GM21825 (cell line): ENCODE data around the gene MEN1.
A peak's percentile ranks its signal among the peaks of the same experiment; 100 is the strongest.

Experiments
- ATAC-seq: cut with Tn5 transposase; IDR thresholded peaks from one replicate; pipeline ENCODE4 v1.9.1; 2021; ENCODE audit warnings: mild to moderate bottlenecking, moderate library complexity; ENCODE audit not compliant: unreplicated experiment

The MEN1 gene

DNA sequence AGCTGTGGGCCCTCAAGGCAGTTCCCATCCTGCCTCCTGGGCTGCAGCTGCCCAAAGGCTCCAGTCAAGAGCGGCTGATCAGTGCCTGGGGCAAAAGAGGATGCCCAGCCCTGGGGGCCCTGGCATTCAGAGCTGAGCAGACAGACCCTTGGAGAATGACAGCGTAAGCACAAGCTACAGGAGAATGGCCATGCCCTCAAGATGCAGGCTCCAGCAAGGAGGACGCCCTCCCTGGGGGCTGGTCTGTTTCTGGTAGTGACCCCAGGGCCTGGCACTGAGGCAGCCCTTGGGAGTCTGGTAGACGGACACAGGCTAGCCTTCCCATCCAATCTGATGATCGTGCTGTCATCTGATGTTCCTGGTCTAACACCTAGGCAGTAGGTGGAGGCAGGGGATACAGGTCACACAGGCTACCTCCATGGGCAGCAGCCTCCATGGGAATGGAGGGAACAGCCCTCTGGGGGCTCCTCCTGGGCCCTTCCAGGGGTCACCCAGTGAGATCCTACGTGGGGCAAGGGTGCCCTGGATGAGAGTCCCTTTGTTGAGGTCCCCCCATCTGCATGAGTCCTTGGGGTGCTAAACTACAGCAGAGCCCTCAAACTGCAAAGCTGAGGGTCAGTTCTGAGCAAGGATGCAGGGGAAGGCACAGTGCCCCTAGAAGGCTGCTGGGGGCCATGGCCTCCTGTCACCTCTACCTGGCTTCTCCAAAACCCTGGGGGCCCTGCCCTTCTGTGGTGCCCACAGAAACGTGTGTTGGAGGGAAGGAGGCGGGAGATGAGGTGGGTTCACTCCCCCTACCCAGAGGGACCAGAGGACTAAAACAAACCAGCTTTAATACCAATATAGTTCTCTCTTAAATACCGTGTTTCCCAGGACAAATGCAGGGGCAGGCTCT is 21.8 kb downstream of the MEN1 start:
- ATAC-seq, result no peak

DNA sequence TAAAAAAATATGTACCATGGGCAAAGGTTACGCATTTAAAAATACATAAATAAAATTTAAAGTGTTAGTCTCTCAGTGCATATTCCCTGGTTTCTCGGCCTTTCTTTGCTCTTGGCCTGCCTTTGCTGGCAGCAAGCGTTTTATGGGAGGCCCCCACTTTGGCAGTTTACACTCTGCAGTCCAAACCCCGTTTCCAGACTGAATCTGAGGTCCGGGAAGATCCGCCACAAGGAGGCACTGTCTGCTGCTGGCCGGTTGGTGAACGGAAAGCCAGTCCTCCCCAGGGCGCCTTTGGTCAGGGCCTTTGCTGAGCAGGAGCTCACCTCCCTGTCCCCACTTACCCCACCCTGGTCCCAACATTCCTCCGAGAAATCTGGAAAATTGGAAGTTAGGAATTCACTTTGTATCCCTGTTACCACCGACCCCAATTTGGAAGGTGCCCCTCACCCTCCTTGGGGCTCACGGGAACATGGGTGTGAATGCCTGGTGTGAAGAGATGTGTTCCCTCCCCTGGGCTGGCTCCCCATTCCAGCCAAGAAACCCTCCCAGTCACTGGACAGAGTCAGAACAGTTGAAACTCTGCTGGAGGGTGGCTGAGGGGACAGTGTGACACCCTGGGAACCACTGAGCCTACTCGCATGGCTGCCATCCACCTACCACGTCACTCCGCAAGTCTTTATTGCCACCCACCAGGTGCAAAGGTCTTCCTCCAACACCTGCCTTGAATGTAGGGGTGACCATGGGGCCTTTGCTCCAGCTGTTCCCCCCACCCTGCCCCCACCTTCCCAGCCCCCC is 22.6 kb downstream of the MEN1 start:
- no peak for ATAC-seq

DNA sequence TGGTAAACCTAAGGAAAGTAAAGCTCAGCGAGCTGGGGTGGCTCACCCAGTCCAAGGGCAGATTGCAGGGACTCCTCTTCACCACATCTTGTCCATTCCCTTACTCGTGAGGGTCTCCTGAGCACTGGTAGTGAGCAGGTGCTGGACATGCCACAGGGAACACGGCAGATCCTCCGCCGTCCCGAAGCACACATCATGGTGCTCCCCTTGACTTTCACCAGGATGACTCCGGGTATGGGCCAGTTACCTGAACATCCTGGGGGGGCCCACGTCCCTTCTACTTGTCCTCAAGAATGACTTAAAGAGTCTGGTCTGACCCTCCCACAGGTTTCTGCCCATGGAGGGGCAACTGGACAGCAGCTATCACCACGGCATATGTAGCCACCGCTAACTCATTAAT is 24.0 kb downstream of the MEN1 start:
- no peak for ATAC-seq

DNA sequence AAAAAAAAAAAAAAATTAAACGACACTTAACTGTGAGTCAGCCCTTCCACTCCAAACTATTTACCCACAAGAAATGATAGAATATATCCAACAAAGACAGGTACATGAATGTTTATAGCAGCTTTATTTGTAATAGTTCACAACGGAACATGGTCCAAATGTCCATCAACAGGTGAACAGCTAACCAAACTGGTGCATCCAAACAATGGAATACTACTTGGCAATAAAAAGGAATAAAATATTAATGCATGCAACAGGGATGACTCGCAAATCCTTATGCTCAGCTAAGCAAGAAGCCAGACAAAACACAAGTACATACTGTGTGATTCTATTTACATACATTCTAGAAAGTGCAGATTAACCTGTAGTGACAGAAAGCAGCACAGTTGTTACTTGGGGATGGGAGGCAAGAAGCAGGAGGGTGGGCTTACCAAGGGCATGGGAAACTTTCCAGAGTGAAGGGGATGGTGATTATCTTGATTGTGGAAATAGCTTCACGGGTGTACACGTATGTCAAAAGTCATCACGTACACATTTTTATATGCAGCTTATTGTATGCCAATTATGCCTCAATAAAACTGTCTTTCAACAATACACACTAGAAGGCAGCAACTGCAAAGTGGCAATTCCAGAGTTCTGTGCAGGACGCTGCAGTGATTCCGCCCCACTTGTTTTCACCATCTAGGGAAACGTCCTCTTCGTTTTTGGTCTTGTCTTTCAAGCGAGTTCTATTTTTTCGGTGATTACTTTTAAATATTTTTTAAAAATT is 25.4 kb downstream of the MEN1 start:
- no peak for ATAC-seq

DNA sequence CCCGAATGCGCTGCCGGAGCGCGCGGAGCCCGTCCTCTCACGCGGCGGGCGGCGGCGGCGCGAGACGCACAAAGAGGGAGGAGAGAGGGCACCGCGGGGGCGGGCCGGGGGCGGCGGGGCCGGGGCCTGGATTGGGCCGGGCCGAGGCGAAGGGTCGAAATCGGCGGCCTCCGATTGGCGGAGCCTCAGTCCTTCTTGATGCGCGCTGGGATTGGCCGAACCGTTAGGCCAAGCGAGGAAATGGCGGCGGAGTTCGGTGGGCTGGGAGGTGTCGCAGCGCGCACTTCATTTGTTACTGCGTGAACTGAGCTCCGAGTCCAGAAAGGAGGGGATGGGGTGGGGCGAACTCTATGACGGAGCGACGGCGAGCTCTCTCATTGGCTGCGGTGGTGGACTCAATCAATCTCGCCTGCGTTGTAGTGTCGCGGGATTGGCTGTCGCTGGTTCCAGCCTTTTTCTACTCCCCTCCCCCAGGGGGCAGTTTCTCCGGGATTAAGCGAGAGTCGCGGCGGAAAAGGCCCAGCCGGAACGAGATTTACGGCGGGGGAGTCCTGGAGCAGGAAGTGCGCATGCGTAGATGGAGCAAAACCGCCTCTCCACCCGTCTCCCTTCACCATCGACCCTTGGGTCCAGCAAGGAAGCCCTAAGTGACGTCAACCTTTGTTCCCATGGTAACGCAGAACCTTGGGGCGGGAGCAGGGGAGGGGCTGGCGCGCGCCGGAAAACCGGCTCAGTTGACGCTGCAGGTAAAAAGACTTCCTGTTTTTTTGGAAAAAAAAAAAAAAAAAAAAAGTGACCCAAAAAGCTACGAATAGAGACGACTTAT is 31.7 kb downstream of the MEN1 start, which contains the start of gene SF1:
TSS of gene SF1 (minus strand) at position 70 of the 826 bp plus-strand sequence. CDS start 150 bp downstream, outside the sequence.
- ATAC-seq, result peak; percentile 75

DNA sequence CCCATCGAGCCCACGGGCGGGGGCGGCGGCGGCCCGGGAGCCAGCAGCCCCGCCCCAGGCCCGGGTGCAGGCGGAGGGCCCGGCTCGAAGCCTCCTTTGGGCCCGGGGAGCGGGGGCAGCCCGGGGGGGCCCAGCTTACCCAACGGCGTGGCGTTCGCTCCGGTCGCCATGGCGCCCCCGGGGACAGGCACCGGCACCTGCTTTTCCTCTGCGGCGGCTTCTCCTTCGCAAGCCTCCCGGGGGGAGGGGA is 32.2 kb downstream of the MEN1 start:
- no peak for ATAC-seq

DNA sequence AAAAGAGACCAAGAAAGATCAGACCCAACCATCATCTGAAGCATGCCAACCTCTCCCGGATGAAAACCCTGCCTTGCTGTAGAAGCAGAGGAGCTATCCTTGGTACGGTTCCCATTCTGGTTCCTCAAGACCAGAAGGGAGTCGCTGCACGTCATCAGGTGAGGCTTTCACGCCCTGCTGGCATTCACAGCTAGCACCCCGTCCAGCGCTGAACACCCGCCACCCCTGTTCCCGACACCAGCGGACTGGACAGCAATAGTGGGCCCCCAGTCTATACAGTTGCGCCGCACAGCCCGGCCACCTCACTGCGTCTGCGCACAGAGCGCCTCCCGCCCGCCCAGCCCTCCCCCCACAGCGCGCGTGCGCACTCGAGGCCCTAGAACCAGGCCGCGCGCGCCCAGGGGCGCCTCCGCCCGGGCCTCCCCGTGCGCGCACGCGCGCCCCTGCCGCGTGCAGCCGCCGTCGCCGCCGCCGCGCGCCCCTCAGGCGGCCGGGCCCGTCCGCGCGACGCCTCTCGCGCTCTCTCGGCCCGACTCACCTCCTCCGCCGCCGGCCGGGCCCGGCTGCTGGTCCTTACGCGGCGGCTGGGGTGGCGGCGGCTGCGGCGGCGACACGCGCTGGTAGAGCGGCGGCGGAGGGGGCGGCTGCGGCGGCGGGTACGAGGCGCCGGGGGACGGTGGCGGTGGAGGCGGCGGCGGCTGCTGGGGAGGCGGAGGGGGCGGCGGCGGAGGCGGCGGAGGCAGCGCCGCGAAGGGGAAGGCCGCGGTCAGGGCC is 32.7 kb downstream of the MEN1 start:
- ATAC-seq, result peak; percentile 21

DNA sequence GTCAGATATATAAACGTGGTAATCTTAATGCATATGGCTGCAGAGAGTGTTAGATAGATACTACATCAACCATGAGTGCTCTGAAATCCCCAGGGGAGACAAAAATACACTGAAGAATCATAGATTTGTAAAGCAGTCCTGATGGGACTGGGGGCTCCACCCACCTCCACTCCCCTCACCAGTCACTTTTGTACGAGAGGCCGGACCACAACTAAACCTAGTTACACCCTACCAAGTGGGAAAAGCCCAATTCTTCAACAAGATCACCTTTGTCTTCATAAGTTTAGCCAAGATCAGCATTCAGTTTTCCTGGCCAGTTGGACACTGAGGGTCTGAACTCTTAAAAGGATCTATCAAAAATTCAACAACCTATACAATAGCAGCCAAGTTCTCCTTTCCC is 33.5 kb downstream of the MEN1 start:
- ATAC-seq, result no peak

DNA sequence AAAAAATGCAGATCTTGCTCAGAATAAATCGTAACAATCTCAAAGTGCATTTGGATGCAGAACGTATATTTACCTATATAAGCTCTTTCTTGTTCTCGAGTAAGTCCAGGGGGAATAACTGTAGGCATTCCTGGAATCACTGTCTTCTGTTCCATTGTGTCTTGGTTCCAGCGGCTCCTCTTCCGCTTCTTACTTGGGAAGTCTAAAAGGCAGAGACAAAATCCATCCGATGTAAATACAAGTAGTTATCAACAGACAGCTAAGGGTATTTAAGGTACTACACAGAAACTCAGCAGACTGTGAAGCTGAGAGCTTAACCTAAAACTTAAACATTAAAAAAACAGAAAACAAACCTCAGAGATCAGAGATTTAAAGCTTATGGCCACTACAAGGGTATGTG is 33.9 kb downstream of the MEN1 start:
- no peak for ATAC-seq

DNA sequence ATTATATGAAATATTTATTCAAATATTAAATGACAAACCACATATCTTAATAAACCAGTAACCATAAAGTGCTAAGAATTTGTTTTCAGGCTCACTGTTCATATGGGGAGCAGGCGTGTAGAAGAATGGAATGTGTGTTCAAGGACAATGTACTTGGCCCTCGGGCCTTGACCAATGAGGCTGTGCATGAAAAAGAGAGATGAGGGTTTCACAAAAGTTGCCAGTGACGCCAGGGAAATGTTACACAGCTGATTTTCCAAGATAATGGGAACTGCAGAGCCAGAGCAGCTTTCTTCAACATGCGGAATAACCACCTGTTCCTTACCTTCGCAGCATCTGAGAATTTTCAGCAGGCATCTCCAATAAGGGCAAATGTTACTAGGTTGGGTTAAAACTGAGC is 36.2 kb downstream of the MEN1 start:
- ATAC-seq, result no peak

DNA sequence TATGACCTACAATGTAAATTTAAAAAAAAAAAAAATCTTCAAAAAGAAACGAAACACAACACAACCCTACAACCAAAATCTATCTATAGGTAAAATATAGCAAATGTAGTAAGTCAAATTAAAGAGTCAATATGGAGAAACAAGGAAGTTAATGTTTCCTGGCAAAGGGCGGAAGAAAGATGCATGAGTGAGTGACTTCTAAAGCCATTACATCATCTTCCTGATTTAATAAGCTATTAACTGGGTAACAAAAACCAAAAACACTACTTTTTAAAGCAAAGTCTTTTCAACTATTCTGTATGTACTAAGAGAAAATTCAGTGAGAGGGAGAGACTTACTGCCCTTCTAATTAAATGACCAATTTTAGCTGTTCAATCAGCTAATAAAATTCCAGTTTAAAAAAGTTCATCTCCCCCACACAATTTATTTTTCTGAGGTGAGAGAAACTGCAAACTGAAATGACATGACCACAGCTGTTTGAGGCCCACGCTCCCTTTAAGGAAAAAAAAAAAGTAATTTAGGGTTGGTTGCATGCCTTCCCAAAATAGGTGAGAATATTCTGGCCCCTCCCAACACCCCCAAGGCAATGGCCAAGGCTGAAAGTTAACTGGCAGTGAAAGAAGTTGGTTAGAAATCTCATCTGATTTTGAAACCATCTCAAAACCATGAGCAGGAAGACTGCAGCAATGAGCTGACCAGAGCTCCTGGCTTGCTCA is 37.9 kb downstream of the MEN1 start:
- ATAC-seq, result no peak

DNA sequence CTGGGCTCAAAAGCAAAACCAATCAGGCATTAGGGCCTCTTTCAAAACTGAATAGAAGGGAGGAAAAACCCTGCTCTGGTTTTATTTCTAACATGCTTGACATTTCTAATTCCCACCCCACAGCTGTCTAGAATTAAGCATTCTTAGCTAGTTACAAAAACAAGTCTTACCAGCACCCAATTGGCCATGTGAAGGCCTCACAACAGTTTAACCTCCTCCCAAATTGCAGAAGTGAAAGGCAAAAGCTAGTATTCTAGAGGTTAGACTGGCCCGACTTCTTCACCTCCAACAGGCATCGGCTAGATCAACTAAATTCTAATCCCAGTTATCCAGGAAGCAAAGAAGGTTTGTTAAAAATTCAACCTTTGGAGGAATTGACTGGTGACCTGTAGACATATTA is 38.5 kb downstream of the MEN1 start:
- ATAC-seq, result no peak

DNA sequence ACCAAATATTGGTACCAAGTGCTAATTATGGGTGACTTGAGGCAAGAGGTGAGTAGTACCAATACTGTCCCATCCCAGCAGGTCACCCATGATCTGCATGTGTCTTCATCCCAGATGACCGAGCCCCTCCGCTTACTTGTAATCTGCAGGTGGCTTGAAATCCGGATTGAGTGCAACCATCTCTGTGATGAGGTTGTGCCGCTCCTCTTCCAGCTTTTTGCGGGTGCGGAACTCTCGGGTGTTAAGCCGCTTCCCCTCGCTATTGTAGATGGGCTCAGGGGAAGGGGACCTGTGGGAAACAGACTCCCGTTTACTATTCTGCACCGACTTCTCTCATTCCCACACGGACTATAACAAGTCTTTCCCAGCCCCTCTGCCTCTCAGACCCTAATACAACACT is 40.2 kb downstream of the MEN1 start:
- no peak for ATAC-seq

DNA sequence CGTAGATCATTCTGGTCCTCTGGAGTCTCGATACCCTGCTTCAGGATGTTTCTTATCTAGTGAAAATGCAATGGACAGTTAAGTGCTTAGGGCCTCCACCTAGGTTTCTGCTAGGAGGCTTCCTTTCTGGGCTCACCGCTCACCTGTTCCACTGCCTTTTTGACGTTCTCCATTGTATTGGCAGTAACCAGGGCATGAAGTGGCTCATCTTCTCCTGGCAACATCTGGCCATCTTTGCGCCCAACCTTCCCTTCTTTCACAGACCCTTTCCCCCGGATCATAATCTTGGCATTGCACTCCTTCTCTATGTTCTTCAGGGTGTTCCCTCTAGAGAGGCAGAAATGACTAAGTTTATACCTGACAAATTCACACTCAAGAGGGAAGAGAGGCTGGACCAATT is 41.1 kb downstream of the MEN1 start:
- ATAC-seq, result no peak

DNA sequence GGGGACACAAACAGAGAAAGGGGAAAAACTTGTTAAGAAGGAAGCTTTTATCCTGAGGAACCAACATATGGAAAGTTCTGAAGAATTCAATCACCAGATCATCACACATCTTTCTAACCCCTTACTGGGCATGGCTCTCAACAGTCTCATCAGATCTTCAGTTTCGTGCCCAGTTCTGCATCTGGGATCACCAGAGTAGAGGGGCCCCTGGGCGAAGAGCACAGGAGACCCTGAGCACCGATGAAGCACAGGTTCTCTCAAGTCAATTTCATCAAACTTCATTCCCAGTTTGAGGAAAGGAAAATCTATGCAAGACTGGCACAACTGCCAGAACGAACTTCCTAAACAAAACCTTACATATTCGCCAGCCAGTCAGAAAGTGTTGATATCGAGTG is 42.1 kb downstream of the MEN1 start:
- no peak for ATAC-seq

DNA sequence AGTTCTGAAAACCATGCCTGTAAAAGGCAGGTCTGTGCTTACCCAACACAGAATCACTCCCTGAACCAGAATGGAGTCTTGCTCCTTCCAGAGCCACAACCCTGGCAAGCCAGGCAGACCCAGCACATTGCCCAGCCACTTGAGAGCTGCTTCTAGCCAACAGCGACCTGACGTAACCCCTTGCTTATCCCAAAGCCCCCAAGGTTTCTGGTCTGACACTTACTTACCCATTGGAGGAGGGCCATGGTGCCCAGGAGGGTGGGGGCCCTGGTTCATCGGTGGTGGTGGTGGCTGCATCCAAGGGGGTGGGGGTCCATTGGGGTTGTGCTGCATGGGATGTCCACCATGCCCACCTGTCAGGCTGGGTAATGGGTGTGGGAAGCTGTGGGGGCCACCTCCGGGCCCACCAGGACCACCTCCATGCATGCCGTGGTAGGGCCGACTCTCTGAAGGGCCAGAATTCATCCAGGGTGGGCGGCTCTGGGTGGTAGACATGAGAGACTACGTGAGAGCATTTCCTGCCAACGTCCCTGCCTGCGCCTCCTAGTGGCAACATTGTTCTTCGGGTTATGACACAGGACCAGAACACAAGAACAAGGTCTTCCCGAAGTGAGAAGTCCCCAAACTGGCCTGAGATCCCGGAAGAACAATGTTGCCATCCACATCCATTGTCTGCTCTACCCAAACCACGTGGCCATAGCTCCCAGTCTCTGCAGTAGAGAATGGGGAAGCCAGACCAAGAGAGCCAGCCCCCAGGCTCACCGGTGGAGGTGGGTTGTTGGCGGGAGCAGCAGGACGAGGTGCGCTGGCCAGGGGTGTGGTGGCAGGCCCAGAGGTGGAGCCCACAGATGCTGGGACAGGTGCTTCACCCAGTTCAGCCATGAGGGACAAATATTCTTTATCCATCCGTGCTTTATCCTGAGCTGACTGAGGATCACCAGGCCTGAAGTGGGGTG is 42.7 kb downstream of the MEN1 start:
- no peak for ATAC-seq

DNA sequence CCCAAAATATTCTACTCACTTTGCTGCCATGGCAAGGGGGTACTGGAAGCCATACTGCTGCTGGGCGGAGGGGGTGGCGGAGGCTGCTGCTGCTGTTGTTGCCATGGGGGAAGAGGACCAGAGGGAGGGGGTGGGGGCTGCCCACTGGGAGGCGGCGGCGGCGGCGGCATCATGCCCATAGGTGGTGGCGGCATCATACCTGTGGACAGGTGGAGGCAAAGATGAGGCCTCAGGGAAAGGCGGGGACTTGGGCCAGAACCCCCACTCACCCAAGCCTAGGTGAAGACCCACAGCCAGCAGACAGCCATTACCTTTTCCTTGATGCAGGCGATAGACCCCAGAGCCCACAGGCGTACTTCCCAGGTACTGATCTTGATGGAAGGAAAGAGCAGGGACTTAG is 43.5 kb downstream of the MEN1 start:
- ATAC-seq, result no peak
